Activated CD4-positive, alpha-beta T cell treated with anti-CD3 and anti-CD28 coated beads for 36 hours (primary cell): ENCODE data around the gene FREM2. TPM values are rescaled to one million over a fixed set of nuclear protein-coding genes. Genes with fewer than 3 reads are reported as not detected.

Experiments used
- ATAC-seq: fragments of 200-7000 bp; cut with Tn5 transposase; one replicate; pipeline ENCODE4 v1.10.0; 2021; ENCODE audit warnings: mild to moderate bottlenecking, moderate library complexity
- CTCF ChIA-PET: fragments of 350-600 bp; sonication (Branson Sonifier 250); formaldehyde crosslinking; loops from one replicate; lab custom pipeline; 2021; ENCODE audit warnings: antibody characterized with exemption; lab: Charles Lee
- POLR2A ChIA-PET: fragments of 350-600 bp; sonication (Branson Sonifier 250); formaldehyde crosslinking; loops from one replicate; lab custom pipeline; 2021; ENCODE audit warnings: antibody characterized with exemption, inconsistent platforms; lab: Charles Lee
- DNase-seq: peaks from one replicate; pipeline ENCODE4 v3.0.0-alpha.2; 2020
- H3K27ac Mint-ChIP-seq: one replicate; pipeline ENCODE4 v1.8.0; 2021; ENCODE audit warnings: mixed read lengths
- H3K27me3 Mint-ChIP-seq: one replicate; pipeline ENCODE4 v1.8.0; 2021; ENCODE audit warnings: mixed read lengths
- H3K36me3 Mint-ChIP-seq: one replicate; pipeline ENCODE4 v1.8.0; 2021; ENCODE audit warnings: low read depth, mixed read lengths
- H3K4me1 Mint-ChIP-seq: one replicate; pipeline ENCODE4 v1.8.0; 2021; ENCODE audit warnings: mixed read lengths
- H3K4me3 Mint-ChIP-seq: one replicate; pipeline ENCODE4 v1.8.0; 2021; ENCODE audit warnings: mild to moderate bottlenecking, moderate library complexity, mixed read lengths
- H3K9me3 Mint-ChIP-seq: one replicate; pipeline ENCODE4 v1.8.0; 2021; ENCODE audit warnings: low read depth, mixed read lengths
- intact Hi-C, 2 experiments: fragments of 100-400 bp; cut with DNase I in 1 of 2; cut with micrococcal nuclease in 1 of 2; formaldehyde crosslinking; loops; one replicate each; pipeline versions ENCODE4 v1.14.2 to v1.15.1; 2022 to 2024; cut with DNase I, micrococcal nuclease
- total RNA-seq, 2 experiments: library from RNA; stranded (reverse); gene quantifications; one replicate each; pipeline ENCODE4 v1.2.3, GENCODE V29; 2021

FREM2 gene
- total RNA-seq, 2 experiments from 2014 or later, result not detected

- ChIA-PET POLR2A (no interaction called here), CTCF (no interaction called here)
- Mint-ChIP-seq H3K4me1 (no peaks in the 10 kb centered on the region), H3K4me3 (no peak overlapping the region), H3K9me3 (no peaks in the 10 kb centered on the region), H3K36me3 (no peaks in the 10 kb centered on the region), H3K27me3 (peaks cover 2% of the 10 kb centered on the region), H3K27ac (no peak overlapping the region)
- DNase-seq (no peak), ATAC-seq (no peak)
- intact Hi-C loops, result no loop called here
Measured at GRCh38 chr13:38766799-38767198, 79.9 kb downstream of the FREM2 start.

GRCh38 chr13:38767506-38768265 is 80.8 kb downstream of the FREM2 start:
- CTCF ChIA-PET, result no interaction called here
- Mint-ChIP-seq H3K27ac (no peak overlapping the region), H3K4me3 (no peak overlapping the region), H3K36me3 (no peaks in the 10 kb centered on the region), H3K4me1 (no peaks in the 10 kb centered on the region), H3K27me3 (peaks cover 2% of the 10 kb centered on the region), H3K9me3 (no peaks in the 10 kb centered on the region)
- DNase-seq (no peak), ATAC-seq (no peak)
- POLR2A ChIA-PET, result no interaction called here
- intact Hi-C loops, result no loop called here

GRCh38 chr13:38769526-38769925 is 82.6 kb downstream of the FREM2 start:
- no peak for DNase-seq
- ChIA-PET POLR2A (no interaction called here), CTCF (no interaction called here)
- no peaks in the 10 kb centered on the region for H3K9me3 Mint-ChIP-seq
- H3K4me1 Mint-ChIP-seq, result no peaks in the 10 kb centered on the region
- H3K27ac Mint-ChIP-seq, result no peak overlapping the region
- no peak for ATAC-seq
- H3K36me3 Mint-ChIP-seq, result no peaks in the 10 kb centered on the region
- H3K4me3 Mint-ChIP-seq, result no peak overlapping the region
- intact Hi-C loops, result no loop called here
- H3K27me3 Mint-ChIP-seq, result peaks cover 5% of the 10 kb centered on the region

GRCh38 chr13:38775085-38775484 is 88.2 kb downstream of the FREM2 start:
- H3K27me3 Mint-ChIP-seq, result peaks cover 5% of the 10 kb centered on the region
- H3K4me3 Mint-ChIP-seq, result no peak overlapping the region
- intact Hi-C loops, result no loop called here
- H3K9me3 Mint-ChIP-seq, result no peaks in the 10 kb centered on the region
- H3K36me3 Mint-ChIP-seq, result no peaks in the 10 kb centered on the region
- H3K27ac Mint-ChIP-seq, result no peak overlapping the region
- ChIA-PET POLR2A (no interaction called here), CTCF (no interaction called here)
- ATAC-seq (no peak), DNase-seq (no peak)
- H3K4me1 Mint-ChIP-seq, result no peaks in the 10 kb centered on the region

GRCh38 chr13:38777347-38778119 is 90.7 kb downstream of the FREM2 start:
- Mint-ChIP-seq H3K9me3 (no peaks in the 10 kb centered on the region), H3K27me3 (peaks cover 5% of the 10 kb centered on the region), H3K4me3 (no peak overlapping the region), H3K36me3 (no peaks in the 10 kb centered on the region), H3K27ac (no peak overlapping the region), H3K4me1 (no peaks in the 10 kb centered on the region)
- intact Hi-C loops, result no loop called here
- ATAC-seq, result no peak
- CTCF ChIA-PET, result no interaction called here
- POLR2A ChIA-PET, result no interaction called here
- no peak for DNase-seq

GRCh38 chr13:38781539-38781938 is 94.7 kb downstream of the FREM2 start:
- ChIA-PET CTCF (no interaction called here), POLR2A (no interaction called here)
- Mint-ChIP-seq H3K27me3 (peaks cover 4% of the 10 kb centered on the region), H3K9me3 (no peaks in the 10 kb centered on the region), H3K36me3 (no peaks in the 10 kb centered on the region), H3K4me3 (no peak overlapping the region), H3K4me1 (no peaks in the 10 kb centered on the region), H3K27ac (no peak overlapping the region)
- intact Hi-C loops, result no loop called here
- no peak for DNase-seq
- no peak for ATAC-seq

GRCh38 chr13:38784036-38784880 is 97.4 kb downstream of the FREM2 start:
- no peak for ATAC-seq
- Mint-ChIP-seq H3K36me3 (no peaks in the 10 kb centered on the region), H3K27ac (no peak overlapping the region), H3K4me1 (no peaks in the 10 kb centered on the region), H3K4me3 (no peak overlapping the region), H3K9me3 (no peaks in the 10 kb centered on the region), H3K27me3 (peaks cover 6% of the 10 kb centered on the region)
- ChIA-PET CTCF (interaction anchor here (0.7 kb wide), 1 partner anchor 280 kb away, joined by 3 read pairs; no protein-coding TSS in a partner anchor), POLR2A (no interaction called here)
- no peak for DNase-seq
- intact Hi-C loops, result no loop called here

- no peak overlapping the region for H3K4me3 Mint-ChIP-seq
Measured at GRCh38 chr13:38785042-38785441, 98.2 kb downstream of the FREM2 start.

GRCh38 chr13:38785490-38785889 is 98.6 kb downstream of the FREM2 start:
- no peak for DNase-seq
- H3K4me3 Mint-ChIP-seq, result no peak overlapping the region
- H3K27ac Mint-ChIP-seq, result no peak overlapping the region
- ATAC-seq, result no peak
- no peaks in the 10 kb centered on the region for H3K9me3 Mint-ChIP-seq
- peaks cover 6% of the 10 kb centered on the region for H3K27me3 Mint-ChIP-seq
- intact Hi-C loops, result no loop called here
- POLR2A ChIA-PET, result interaction anchor here (0.6 kb wide), 1 partner anchor 259 kb away, joined by 3 read pairs; no protein-coding TSS in a partner anchor
- H3K4me1 Mint-ChIP-seq, result no peaks in the 10 kb centered on the region
- H3K36me3 Mint-ChIP-seq, result no peaks in the 10 kb centered on the region
- CTCF ChIA-PET, result interaction anchor here (0.5 kb wide), 1 partner anchor 804 kb away, joined by 3 read pairs; no protein-coding TSS in a partner anchor

More at GRCh38 chr13:38785042-38785441, 98.2 kb downstream of the FREM2 start:
- ChIA-PET CTCF (interaction anchor here (0.7 kb wide), 1 partner anchor 279 kb away, joined by 3 read pairs; no protein-coding TSS in a partner anchor), POLR2A (no interaction called here)
- peaks cover 6% of the 10 kb centered on the region for H3K27me3 Mint-ChIP-seq
- H3K4me1 Mint-ChIP-seq, result no peaks in the 10 kb centered on the region
- no peaks in the 10 kb centered on the region for H3K9me3 Mint-ChIP-seq
- DNase-seq, result no peak
- no peak for ATAC-seq
- no peak overlapping the region for H3K27ac Mint-ChIP-seq
- intact Hi-C loops, result no loop called here
- no peaks in the 10 kb centered on the region for H3K36me3 Mint-ChIP-seq

- no peak for DNase-seq
- peaks cover 6% of the 10 kb centered on the region for H3K27me3 Mint-ChIP-seq
- intact Hi-C loops, result no loop called here
- no peaks in the 10 kb centered on the region for H3K4me1 Mint-ChIP-seq
- no peak overlapping the region for H3K4me3 Mint-ChIP-seq
- ChIA-PET POLR2A (no interaction called here), CTCF (no interaction called here)
- ATAC-seq, result no peak
- no peaks in the 10 kb centered on the region for H3K36me3 Mint-ChIP-seq
- H3K27ac Mint-ChIP-seq, result no peak overlapping the region
- H3K9me3 Mint-ChIP-seq, result no peaks in the 10 kb centered on the region
Measured at GRCh38 chr13:38787550-38787949, 100.7 kb downstream of the FREM2 start.

GRCh38 chr13:38796890-38797289 is 110.0 kb downstream of the FREM2 start:
- intact Hi-C loops, result no loop called here
- H3K27ac Mint-ChIP-seq, result no peak overlapping the region
- H3K36me3 Mint-ChIP-seq, result no peaks in the 10 kb centered on the region
- H3K9me3 Mint-ChIP-seq, result no peaks in the 10 kb centered on the region
- CTCF ChIA-PET, result no interaction called here
- DNase-seq (no peak), ATAC-seq (no peak)
- POLR2A ChIA-PET, result no interaction called here
- no peaks in the 10 kb centered on the region for H3K27me3 Mint-ChIP-seq
- H3K4me1 Mint-ChIP-seq, result no peaks in the 10 kb centered on the region
- no peak overlapping the region for H3K4me3 Mint-ChIP-seq
